ENCODE measurements around the gene LRMDA.

- TF ChIP-seq CTCF (IDR thresholded peaks at IDR 0.05) (no peak), EZH2phosphoT487 (IDR thresholded peaks at IDR 0.05) (no peak)
These were observed 201.5 kb downstream of the LRMDA start for GRCh38 chr10:75632805-75633462.

Data from neural progenitor cell (in vitro differentiated cells).